HepG2 (cell line): ENCODE data around the gene KCTD13. TPM values are rescaled to one million over a fixed set of nuclear protein-coding genes. Genes with fewer than 3 reads are reported as not detected.

Source experiments
- BRCA1 ChIP-seq: sonication (generic); formaldehyde crosslinking; IDR thresholded peaks from 2 replicates; pipeline ENCODE4 v1.4.0; 2020; ENCODE audit warnings: missing genetic modification reagents
- HES4 ChIP-seq: sonication (generic); formaldehyde crosslinking; IDR thresholded peaks from 2 replicates; pipeline ENCODE4 v1.9.0; 2021; ENCODE audit warnings: mild to moderate bottlenecking, missing genetic modification reagents, borderline replicate concordance
- JUN ChIP-seq: sonication (generic); formaldehyde crosslinking; IDR thresholded peaks from 2 replicates; pipeline ENCODE4 v1.4.0; 2020; ENCODE audit warnings: mild to moderate bottlenecking, missing genetic modification reagents
- JUNB ChIP-seq: sonication (generic); formaldehyde crosslinking; IDR thresholded peaks from 2 replicates; pipeline ENCODE4 v1.8.0; 2022; ENCODE audit warnings: missing genetic modification reagents, mild to moderate bottlenecking, borderline replicate concordance
- LCORL ChIP-seq, 2 experiments: fragments of 450-650 bp in 1 of 2; sonication (generic) in 1 of 2; formaldehyde crosslinking in 1 of 2; IDR thresholded peaks; 2 replicates each; pipeline versions ENCODE4 v1.5.0 to v1.6.1; 2017 to 2020; ENCODE audit warnings: antibody characterized with exemption in 1 of 2, missing genetic modification reagents in 1 of 2
- SAFB2 ChIP-seq: sonication (generic); formaldehyde crosslinking; IDR thresholded peaks from 2 replicates; pipeline ENCODE4 v1.5.1; 2020; ENCODE audit warnings: missing genetic modification reagents, low read depth, mild to moderate bottlenecking, borderline replicate concordance
- SP5 ChIP-seq: IDR thresholded peaks from 2 replicates; pipeline ENCODE4 v1.6.1; 2016; ENCODE audit warnings: low read depth, borderline replicate concordance
- SRY ChIP-seq: sonication (generic); formaldehyde crosslinking; IDR thresholded peaks from 2 replicates; pipeline ENCODE4 v1.8.0; 2022; ENCODE audit warnings: mild to moderate bottlenecking, missing genetic modification reagents
- ZNF136 ChIP-seq: sonication (generic); formaldehyde crosslinking; IDR thresholded peaks from 2 replicates; pipeline ENCODE4 v1.8.1; 2022; ENCODE audit warnings: low read depth, mild to moderate bottlenecking, moderate library complexity, missing genetic modification reagents
- ZNF317 ChIP-seq: sonication (generic); formaldehyde crosslinking; IDR thresholded peaks from 2 replicates; pipeline ENCODE4 v1.5.0; 2020; ENCODE audit warnings: mild to moderate bottlenecking, missing genetic modification reagents
- ZNF484 ChIP-seq: sonication (generic); formaldehyde crosslinking; IDR thresholded peaks from 2 replicates; pipeline ENCODE4 v1.5.1; 2020; ENCODE audit warnings: mild to moderate bottlenecking, low read depth, missing genetic modification reagents, borderline replicate concordance
- ZNF564 ChIP-seq: sonication (generic); formaldehyde crosslinking; IDR thresholded peaks from 2 replicates; pipeline ENCODE4 v1.8.1; 2023; ENCODE audit warnings: mild to moderate bottlenecking, missing genetic modification reagents
- ZNF572 ChIP-seq: sonication (generic); formaldehyde crosslinking; IDR thresholded peaks from 2 replicates; pipeline ENCODE4 v1.5.1; 2020; ENCODE audit warnings: mild to moderate bottlenecking, missing genetic modification reagents
- ZNF607 ChIP-seq: sonication (generic); formaldehyde crosslinking; IDR thresholded peaks from 2 replicates; pipeline ENCODE4 v1.5.1; 2020; ENCODE audit warnings: missing genetic modification reagents, mild to moderate bottlenecking, borderline replicate concordance
- ZNF619 ChIP-seq: sonication (generic); formaldehyde crosslinking; IDR thresholded peaks from 2 replicates; pipeline ENCODE4 v1.4.0; 2020; ENCODE audit warnings: mild to moderate bottlenecking, missing genetic modification reagents
- ZNF766 ChIP-seq: sonication (generic); formaldehyde crosslinking; IDR thresholded peaks from 2 replicates; pipeline ENCODE4 v1.5.0; 2020; ENCODE audit warnings: missing genetic modification reagents, borderline replicate concordance
- polyA plus RNA-seq, 8 experiments: library from polyadenylated mRNA; depleted of rRNA in 3 of 8; stranded (reverse) in 7 of 8; unstranded in 1 of 8; fragments of >200 nt; fragmentation: Illumina TruSeq in 4 of 8; extraction: Trizol in 4 of 8; gene quantifications; 2 replicates each; pipeline versions ENCODE4 v1.2.1 to v1.2.3, GENCODE V29; 2011 to 2016; ENCODE audit warnings: low read depth in 4 of 8, missing spikeins in 1 of 8, mixed read lengths in 1 of 8; ENCODE audit not compliant: insufficient read depth in 1 of 8
- total RNA-seq, 5 experiments: library from RNA; depleted of rRNA; stranded (reverse); fragments of >200 nt; fragmentation: Illumina TruSeq; extraction: Trizol; gene quantifications; 2 replicates each; pipeline ENCODE4 v1.2.3, GENCODE V29; 2016; ENCODE audit warnings: low read depth in 1 of 5
- TF ChIP-seq, protein P1 (sequence below): sonication (generic); formaldehyde crosslinking; IDR thresholded peaks from 2 replicates; pipeline ENCODE4 v1.5.0; 2020; ENCODE audit warnings: mild to moderate bottlenecking, missing genetic modification reagents, borderline replicate concordance
- TF ChIP-seq, protein P2 (sequence below): sonication (generic); formaldehyde crosslinking; IDR thresholded peaks from 2 replicates; pipeline ENCODE4 v1.8.0; 2022; ENCODE audit warnings: mild to moderate bottlenecking, missing genetic modification reagents, moderate library complexity
- TF ChIP-seq, protein P3 (sequence below): IDR thresholded peaks from 2 replicates; pipeline ENCODE4 v1.6.1; 2016; ENCODE audit warnings: missing genetic modification reagents, missing compliant biosample characterization
- TF ChIP-seq, protein P4 (sequence below): sonication (generic); formaldehyde crosslinking; IDR thresholded peaks from 2 replicates; pipeline ENCODE4 v1.5.0; 2020; ENCODE audit warnings: mild to moderate bottlenecking, missing genetic modification reagents
- TF ChIP-seq, protein P5 (sequence below): fragments of 450-650 bp; IDR thresholded peaks from 2 replicates; pipeline ENCODE4 v1.6.1; 2016

KCTD13 gene
- total and polyA plus RNA-seq, 2 of the 13 experiments (the other 11 are each of a cell fraction or from before 2014, with no cell fraction given), result 6.3 to 14.7 TPM

DNA sequence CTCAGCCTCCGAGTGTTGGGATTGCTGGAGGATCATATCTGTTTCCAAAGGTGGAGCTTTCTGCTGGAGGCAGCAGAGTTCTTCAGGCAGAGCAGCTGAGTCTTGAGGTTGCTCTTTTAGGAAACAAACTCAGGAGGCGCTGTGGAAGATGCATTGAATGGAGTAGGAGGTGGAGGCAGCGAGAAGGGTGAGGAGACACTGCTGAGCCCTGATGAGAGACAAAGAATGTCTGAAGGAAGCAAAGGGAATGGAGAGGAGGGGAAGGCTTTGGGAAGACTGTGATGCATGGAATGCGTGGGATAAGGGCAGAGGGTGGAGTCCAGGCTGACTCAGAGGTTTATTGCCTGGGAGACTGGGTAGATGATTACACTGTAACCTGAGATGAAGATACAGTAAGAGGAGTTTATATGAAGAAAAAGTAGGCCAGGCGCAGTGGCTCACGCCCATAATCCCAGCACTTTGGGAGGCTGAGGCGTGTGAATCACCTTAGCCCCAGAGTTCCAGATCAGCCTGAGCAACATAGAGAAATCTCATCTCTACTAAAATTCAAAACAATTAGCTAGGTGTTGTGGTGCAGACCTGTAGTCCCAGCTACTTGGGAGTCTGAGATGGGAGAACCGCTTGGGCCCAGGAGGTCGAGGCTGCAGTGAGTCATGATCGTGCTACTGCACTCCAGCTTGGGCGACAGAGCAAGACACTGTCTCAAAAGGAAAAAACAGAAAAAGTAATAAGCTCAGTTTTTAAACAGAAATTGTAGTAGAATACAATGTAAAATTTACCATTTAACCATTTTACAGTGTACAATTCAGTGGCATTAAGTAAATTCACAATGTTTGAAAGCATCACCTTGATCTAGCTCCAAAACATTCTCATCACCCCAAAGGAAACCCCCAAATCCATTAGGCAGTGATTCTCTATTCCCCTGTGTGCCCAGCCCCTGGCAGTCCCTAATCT, 18.1 kb upstream of the KCTD13 start (continued):
- TF ChIP-seq ZNF766 (CRISPR knock-in tag) (peak; percentile 98), ZNF484 (CRISPR knock-in tag) (no peak), JUN (CRISPR knock-in tag) (peak; percentile 65), ZNF564 (no peak), HES4 (CRISPR knock-in tag) (no peak), BRCA1 (CRISPR knock-in tag) (0 out of 2 replicates have a peak, but pooled peaks have one; percentile 25), ZNF607 (CRISPR knock-in tag) (no peak), ZNF619 (CRISPR knock-in tag) (peak; percentile 63; the same call in 1 of the 2 replicates), LCORL (IDR thresholded peaks at IDR 0.05) (no peak), LCORL (CRISPR knock-in tag; IDR thresholded peaks at IDR 0.05) (peak; percentile 36; the same call in 1 of the 2 replicates), ZNF572 (CRISPR knock-in tag) (peak; percentile 68; the same call in 1 of the 2 replicates), JUNB (CRISPR knock-in tag) (peak; percentile 60; the same call in 1 of the 2 replicates), SRY (no peak), SAFB2 (CRISPR knock-in tag) (no peak; the same call in 1 of the 2 replicates), ZNF136 (CRISPR knock-in tag) (no peak), SP5 (CRISPR knock-in tag) (peak; percentile 92), ZNF317 (CRISPR knock-in tag) (no peak)
- TF ChIP-seq, protein P1, sequence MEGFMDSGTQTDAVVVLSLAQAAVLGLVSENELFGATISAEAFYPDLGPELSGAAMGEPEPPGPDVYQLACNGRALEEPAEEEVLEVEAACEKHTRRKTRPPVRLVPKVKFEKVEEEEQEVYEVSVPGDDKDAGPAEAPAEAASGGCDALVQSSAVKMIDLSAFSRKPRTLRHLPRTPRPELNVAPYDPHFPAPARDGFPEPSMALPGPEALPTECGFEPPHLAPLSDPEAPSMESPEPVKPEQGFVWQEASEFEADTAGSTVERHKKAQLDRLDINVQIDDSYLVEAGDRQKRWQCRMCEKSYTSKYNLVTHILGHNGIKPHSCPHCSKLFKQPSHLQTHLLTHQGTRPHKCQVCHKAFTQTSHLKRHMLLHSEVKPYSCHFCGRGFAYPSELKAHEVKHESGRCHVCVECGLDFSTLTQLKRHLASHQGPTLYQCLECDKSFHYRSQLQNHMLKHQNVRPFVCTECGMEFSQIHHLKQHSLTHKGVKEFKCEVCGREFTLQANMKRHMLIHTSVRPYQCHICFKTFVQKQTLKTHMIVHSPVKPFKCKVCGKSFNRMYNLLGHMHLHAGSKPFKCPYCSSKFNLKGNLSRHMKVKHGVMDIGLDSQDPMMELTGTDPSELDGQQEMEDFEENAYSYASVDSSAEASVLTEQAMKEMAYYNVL (CRISPR knock-in tag), result no peak
- TF ChIP-seq, protein P2, sequence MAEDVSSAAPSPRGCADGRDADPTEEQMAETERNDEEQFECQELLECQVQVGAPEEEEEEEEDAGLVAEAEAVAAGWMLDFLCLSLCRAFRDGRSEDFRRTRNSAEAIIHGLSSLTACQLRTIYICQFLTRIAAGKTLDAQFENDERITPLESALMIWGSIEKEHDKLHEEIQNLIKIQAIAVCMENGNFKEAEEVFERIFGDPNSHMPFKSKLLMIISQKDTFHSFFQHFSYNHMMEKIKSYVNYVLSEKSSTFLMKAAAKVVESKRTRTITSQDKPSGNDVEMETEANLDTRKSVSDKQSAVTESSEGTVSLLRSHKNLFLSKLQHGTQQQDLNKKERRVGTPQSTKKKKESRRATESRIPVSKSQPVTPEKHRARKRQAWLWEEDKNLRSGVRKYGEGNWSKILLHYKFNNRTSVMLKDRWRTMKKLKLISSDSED, result no peak
- TF ChIP-seq, protein P3, sequence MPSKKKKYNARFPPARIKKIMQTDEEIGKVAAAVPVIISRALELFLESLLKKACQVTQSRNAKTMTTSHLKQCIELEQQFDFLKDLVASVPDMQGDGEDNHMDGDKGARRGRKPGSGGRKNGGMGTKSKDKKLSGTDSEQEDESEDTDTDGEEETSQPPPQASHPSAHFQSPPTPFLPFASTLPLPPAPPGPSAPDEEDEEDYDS (CRISPR knock-in tag), result peak; percentile 81
- TF ChIP-seq, protein P4, sequence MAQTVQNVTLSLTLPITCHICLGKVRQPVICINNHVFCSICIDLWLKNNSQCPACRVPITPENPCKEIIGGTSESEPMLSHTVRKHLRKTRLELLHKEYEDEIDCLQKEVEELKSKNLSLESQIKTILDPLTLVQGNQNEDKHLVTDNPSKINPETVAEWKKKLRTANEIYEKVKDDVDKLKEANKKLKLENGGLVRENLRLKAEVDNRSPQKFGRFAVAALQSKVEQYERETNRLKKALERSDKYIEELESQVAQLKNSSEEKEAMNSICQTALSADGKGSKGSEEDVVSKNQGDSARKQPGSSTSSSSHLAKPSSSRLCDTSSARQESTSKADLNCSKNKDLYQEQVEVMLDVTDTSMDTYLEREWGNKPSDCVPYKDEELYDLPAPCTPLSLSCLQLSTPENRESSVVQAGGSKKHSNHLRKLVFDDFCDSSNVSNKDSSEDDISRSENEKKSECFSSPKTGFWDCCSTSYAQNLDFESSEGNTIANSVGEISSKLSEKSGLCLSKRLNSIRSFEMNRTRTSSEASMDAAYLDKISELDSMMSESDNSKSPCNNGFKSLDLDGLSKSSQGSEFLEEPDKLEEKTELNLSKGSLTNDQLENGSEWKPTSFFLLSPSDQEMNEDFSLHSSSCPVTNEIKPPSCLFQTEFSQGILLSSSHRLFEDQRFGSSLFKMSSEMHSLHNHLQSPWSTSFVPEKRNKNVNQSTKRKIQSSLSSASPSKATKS (CRISPR knock-in tag), result no peak
- TF ChIP-seq, protein P5, sequence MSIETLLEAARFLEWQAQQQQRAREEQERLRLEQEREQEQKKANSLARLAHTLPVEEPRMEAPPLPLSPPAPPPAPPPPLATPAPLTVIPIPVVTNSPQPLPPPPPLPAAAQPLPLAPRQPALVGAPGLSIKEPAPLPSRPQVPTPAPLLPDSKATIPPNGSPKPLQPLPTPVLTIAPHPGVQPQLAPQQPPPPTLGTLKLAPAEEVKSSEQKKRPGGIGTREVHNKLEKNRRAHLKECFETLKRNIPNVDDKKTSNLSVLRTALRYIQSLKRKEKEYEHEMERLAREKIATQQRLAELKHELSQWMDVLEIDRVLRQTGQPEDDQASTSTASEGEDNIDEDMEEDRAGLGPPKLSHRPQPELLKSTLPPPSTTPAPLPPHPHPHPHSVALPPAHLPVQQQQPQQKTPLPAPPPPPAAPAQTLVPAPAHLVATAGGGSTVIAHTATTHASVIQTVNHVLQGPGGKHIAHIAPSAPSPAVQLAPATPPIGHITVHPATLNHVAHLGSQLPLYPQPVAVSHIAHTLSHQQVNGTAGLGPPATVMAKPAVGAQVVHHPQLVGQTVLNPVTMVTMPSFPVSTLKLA, result no peak
